ENCODE data around the gene SP3.

SP3 gene

GRCh38 chr2:173964565-173965371 is 405 bp downstream of the SP3 start:
- DNase-seq, result peak; percentile 88

GRCh38 chr2:173963817-173964564 is 1.2 kb downstream of the SP3 start:
- DNase-seq, result peak; percentile 93

GRCh38 chr2:173963323-173963816 is 1.8 kb downstream of the SP3 start:
- DNase-seq, result peak; percentile 76

- no peak for DNase-seq
Measured at GRCh38 chr2:173962583-173963110, 2.5 kb downstream of the SP3 start.

- no peak for DNase-seq
Measured at GRCh38 chr2:173962031-173962430, 3.1 kb downstream of the SP3 start.

GRCh38 chr2:173961346-173961705 is 3.8 kb downstream of the SP3 start:
- no peak for DNase-seq

DNA sequence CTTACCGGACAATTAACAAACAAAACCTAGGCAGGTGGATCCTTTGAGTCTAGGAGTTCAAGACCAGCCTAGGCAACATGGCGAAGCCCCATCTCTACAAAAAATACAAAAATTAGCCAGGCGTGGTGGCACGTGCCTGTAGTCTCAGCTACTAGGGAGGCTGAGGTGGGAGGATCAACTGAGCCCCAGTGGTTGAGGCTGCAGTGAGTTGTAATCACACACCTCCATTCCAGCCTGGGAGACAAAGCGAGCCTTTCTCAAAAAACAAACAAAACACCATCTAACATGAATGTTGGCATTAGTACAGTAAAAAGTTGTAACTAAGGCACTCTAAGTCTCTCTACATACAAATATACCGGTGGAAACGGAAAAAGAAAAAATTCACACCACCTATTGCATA is 5.3 kb downstream of the SP3 start:
- DNase-seq, result no peak

DNA sequence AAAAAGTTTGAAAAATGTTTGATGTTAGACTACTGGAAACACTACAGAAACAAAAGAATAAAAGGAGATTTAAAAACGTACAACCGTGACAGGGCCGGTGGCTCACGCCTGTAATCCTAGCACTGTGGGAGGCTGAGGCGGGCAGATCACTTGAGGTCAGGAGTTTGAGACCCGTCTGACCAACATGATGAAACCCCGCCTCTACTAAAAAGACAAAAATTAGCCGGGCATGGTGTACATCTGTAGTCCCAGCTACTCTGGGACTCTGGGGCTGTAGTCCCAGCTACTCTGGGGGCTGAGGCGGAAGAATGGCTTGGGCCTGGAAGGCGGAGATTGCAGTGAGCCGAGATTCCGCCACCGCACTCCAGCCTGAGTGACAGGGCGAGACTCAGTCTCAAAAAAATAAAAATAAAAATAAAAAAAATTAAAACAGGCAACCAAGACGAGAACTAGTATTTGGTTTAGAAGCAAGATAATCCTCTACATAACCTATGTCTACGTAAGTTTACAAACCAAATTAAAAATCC is 5.8 kb downstream of the SP3 start:
- no peak for DNase-seq

DNA sequence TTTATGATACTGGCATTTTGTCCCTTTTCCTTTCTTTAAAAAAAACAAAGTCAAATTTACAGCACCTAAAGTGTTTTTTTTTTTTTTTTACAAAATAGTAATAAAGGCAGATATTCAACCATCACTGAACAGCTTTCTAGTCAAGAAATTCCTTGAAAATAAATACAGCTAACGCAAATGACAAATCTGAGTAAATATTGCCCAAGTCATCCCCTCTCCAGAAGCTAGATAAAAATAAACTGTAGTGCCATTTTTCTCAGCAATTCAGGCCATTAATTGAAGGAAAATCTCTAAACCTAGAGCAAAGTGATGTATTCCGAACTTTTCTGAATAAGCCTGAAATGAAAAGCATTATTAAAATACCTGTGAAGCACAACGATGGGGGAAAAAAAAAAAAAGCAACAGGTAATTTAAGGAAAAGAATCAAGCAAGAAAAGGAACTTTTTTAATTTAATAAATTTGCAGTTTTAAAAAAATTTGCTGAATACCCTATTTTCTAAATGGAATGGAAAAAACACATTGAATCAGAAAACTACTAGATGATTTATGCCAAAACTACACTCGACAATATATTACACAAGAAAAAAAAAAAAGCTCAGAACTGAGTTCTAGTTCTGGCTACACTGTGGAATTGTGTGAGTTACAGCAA is 6.9 kb downstream of the SP3 start:
- DNase-seq, result no peak

DNA sequence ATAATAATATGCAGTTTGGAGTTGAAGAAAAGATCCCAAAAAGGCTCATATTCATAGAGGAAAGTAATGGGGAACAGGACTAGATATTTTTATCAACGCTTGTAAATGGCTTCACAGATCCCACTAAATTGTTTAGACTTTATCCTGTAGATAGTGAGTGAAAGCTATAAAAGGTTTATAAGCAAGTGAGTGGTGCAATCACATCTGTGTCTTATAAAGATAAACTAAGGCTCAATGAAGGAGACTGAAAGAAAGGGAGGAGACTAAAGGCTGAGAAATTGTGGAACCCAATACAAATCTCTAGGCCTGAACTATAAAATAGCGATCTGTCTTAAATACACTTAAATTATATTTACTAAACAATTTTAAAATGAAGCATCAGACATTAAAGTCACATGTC is 7.7 kb downstream of the SP3 start:
- no peak for DNase-seq

DNA sequence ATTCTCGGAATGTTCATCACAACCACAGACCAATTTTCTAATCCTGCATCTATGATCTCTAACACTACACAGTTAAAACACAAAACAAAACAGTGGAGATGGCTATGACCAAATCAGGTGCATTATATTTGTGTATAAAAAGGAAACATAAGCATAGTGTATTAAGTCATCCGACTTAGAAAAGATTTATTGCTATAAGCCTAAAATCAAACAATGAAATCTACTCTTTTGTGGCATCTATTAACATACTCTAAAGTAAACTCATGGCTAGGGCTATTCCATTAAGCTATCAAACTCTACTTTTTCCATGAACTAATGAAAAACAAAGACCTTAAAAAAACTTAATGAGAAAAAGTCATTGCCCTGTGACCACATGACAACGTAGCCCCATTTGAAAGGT is 8.7 kb downstream of the SP3 start:
- no peak for DNase-seq

GRCh38 chr2:173955867-173956266 is 9.3 kb downstream of the SP3 start:
- DNase-seq, result no peak

GRCh38 chr2:173955004-173955403 is 10.2 kb downstream of the SP3 start:
- no peak for DNase-seq

GRCh38 chr2:173953047-173953424 is 12.1 kb downstream of the SP3 start:
- no peak for DNase-seq

DNA sequence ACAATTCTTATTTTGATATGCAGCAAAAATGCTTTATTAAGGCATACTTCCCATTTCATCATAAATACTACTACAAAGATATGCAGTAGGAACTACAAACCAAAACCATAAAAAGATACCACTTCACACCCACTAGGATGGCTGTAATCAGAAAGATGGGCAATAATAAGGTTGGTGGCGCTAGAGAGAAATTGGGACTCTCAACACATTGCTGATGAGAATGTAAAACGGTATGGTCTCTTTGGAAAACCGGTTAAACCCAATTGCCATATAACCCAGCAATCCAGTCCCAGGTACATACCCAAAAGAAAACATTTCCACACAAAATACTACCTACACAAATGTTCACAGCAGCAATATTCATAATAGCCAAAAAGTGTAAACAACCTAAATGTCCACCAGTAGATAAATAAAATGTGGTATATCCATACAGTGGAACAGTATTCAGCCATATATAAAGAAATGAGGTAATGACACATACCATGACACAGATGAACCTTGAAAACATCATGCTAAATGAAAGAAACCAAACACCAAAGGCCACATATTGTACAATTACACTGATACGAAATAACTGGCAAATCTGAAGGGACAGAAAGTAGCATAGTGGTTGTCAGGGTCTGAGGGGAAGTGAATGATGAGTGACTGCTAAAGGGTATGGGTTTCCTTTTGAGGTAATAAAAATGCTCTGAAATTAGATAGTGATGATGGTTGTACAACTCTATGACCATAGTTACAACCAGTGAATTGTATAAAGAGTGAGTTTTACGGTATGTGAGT is 12.7 kb downstream of the SP3 start:
- DNase-seq, result no peak

DNA sequence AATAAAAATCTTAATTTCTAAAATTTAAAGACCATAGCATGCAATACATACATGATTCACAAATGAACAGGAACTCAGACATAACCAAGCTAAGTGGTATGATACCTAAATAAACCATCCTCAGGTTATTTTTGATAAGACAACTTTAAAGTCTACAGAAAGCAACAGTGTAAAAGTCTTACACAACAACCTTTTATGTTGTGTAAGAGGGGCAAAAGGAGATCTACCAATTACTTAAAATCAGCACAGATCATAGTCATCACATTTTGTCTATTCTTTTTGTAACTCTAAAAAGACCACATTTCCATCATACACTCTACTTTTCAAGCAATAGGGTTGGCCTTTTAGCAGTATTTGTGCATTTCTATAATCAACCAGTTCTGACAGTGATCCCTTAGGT is 16.3 kb downstream of the SP3 start:
- no peak for DNase-seq

- no peak for DNase-seq
Measured at GRCh38 chr2:173948198-173948597, 17.0 kb downstream of the SP3 start.

GRCh38 chr2:173947131-173947530 is 18.0 kb downstream of the SP3 start:
- DNase-seq, result no peak

GRCh38 chr2:173943738-173944137 is 21.4 kb downstream of the SP3 start:
- DNase-seq, result no peak

GRCh38 chr2:173942861-173943523 is 22.2 kb downstream of the SP3 start:
- no peak for DNase-seq

DNA sequence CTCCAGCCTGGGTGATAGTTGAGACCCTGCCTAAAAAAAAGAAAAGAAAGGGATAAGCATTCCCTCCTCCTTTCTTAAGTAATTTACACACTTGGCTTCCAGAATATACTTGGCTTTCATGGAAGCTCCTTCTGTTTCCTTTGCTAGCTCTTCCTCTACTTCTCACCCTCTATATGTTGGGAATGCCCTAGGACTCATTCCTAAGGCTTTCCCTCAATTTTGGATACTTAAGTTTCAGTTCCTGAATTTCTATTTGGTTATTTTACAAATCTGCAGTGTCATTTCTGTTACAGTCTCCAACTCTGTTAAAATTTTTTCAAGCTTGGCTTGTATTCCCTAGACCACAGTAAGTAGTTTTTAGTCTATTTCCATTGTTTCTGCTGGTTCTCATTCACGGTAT is 23.6 kb downstream of the SP3 start:
- DNase-seq, result no peak
